ENCODE data around the gene CES5A. TPM values are rescaled to one million over a fixed set of nuclear protein-coding genes. Genes with fewer than 3 reads are reported as not detected.

The CES5A gene
- total and polyA plus RNA-seq, 10 donors: 0.03 TPM; not detected in 9

DNA sequence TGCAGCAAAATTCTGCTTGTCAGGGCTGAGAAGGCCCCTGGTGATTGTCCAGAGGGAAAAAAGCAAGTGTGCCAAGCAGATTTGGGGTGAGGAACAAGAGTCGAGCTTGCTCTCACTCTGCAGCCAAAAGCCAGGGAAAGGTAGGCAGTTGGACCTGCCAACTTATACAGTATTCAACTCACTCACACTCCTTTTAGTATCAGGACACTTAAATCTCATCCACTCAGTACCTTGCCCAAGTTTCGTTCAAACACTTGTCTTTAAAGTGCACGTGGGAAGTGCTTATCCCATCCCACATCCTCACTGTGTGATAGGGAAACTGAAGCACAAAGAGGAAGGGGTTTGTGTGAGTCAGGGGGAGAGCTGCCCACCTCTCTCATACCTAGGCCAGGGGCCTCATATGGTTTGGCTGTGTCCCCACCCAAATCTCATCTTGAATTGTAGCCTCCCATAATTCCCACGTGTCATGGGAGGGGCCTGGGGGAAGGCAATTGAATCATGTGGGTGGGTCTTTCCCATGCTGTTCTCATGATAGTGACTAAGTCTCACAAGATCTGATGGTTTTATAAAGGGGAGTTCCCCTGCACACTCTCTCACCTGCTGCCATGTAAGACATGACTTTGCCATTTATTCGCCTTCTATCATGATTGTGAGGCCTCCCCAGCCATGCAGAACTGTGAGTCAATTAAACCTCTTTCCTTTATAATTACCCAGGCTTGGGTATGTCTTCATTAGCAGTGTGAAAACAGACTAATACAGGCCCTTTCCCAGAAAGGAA, 25.6 kb upstream of the CES5A start:
- Histone ChIP-seq H3K27ac (no peak overlapping the region), H3K36me3 (no peaks in the 10 kb centered on the region), H3K4me3 (no peak overlapping the region), H3K4me1 (no peaks in the 10 kb centered on the region), H3K27me3 (replicated peaks in 1 of 7) (peaks cover 0 to 20% (median 0%) of the 10 kb centered on the region in 7 donors), H3K9me3 (peaks cover 0 to 43% (median 28%) of the 10 kb centered on the region in 8 donors)
- intact Hi-C loops (cut with DNase I; ENCODE audit: low total_unique reads): no loop called here
- TF ChIP-seq POLR2A (IDR thresholded peaks at IDR 0.05) (no peak), POLR2AphosphoS5 (IDR thresholded peaks at IDR 0.05) (no peak)
- DNase-seq: no peak
- WGBS, 5 donors: 52 to 66% (median 64%) methylated on average over 5 of the region's 5 CpGs

DNA sequence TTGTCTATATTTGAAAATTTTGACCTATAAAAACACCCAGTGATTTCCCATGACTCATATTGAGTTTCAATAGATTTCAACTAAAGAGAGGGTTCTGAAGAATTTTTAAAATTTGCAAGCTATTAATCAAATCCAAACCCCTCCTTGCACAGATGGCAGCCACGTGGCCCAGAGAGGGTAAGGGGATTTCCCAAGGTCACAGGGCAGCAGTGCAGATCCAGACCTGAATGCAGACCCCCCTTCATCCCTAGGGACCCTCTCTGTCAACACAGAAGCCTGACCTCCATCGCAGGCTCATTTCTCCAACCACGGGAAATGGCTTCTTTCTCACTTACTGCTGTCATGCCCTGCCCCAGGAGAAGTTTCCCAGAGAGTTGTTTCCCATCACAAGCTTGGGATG, 24.7 kb upstream of the CES5A start:
- TF ChIP-seq, protein P1, sequence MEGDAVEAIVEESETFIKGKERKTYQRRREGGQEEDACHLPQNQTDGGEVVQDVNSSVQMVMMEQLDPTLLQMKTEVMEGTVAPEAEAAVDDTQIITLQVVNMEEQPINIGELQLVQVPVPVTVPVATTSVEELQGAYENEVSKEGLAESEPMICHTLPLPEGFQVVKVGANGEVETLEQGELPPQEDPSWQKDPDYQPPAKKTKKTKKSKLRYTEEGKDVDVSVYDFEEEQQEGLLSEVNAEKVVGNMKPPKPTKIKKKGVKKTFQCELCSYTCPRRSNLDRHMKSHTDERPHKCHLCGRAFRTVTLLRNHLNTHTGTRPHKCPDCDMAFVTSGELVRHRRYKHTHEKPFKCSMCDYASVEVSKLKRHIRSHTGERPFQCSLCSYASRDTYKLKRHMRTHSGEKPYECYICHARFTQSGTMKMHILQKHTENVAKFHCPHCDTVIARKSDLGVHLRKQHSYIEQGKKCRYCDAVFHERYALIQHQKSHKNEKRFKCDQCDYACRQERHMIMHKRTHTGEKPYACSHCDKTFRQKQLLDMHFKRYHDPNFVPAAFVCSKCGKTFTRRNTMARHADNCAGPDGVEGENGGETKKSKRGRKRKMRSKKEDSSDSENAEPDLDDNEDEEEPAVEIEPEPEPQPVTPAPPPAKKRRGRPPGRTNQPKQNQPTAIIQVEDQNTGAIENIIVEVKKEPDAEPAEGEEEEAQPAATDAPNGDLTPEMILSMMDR (IDR thresholded peaks at IDR 0.05 in 8 of 11, conservative IDR thresholded peaks at IDR 0.05 in 3 of 11): no peak
- TF ChIP-seq POLR2A (IDR thresholded peaks at IDR 0.05) (no peak), POLR2AphosphoS5 (IDR thresholded peaks at IDR 0.05) (no peak)
- intact Hi-C loops (cut with DNase I; ENCODE audit: low total_unique reads): no loop called here
- no peaks in the 10 kb centered on the region for H3K36me3 ChIP-seq
- no peak overlapping the region for H3K4me3 ChIP-seq
- 34 to 63% (median 41%) methylated on average over 3 of the region's 3 CpGs for WGBS, 5 donors
- no peak for DNase-seq
- H3K4me1 ChIP-seq: no peaks in the 10 kb centered on the region
- peaks cover 0 to 12% (median 0%) of the 10 kb centered on the region in 7 donors for H3K27me3 ChIP-seq (replicated peaks in 1 of 7)
- peaks cover 0 to 51% (median 37%) of the 10 kb centered on the region in 8 donors for H3K9me3 ChIP-seq
- H3K27ac ChIP-seq: no peak overlapping the region

DNA sequence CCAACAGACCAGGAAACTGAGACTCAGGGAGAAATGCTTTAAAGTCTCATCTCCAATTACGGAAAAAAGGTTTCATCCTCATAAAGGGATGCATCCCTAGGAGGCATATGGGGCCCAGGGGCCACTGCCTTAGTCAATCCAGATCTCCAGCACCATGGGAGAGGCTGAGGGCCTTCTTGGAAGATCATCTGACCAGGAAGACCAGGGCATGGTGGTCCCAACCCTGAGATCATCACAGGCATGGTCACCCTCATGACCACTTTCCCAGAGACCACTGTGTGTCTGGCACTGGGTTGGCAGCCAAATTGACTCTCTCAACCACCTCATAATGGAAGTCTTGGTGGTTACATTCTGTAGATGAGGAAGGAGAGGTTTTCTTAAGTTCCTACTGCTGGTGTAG, 23.4 kb upstream of the CES5A start:
- DNase-seq: no peak
- Histone ChIP-seq H3K9me3 (peaks cover 0 to 51% (median 38%) of the 10 kb centered on the region in 8 donors), H3K4me3 (no peak overlapping the region), H3K4me1 (no peaks in the 10 kb centered on the region), H3K36me3 (no peaks in the 10 kb centered on the region), H3K27ac (no peak overlapping the region), H3K27me3 (replicated peaks in 1 of 7) (peaks cover 0 to 12% (median 0%) of the 10 kb centered on the region in 7 donors)
- intact Hi-C loops (cut with DNase I; ENCODE audit: low total_unique reads): no loop called here
- 69 to 93% (median 80%) methylated on average over 1 of the region's 1 CpG for WGBS, 5 donors
- TF ChIP-seq POLR2AphosphoS5 (IDR thresholded peaks at IDR 0.05): no peak
- no peak for TF ChIP-seq POLR2A (IDR thresholded peaks at IDR 0.05)
- TF ChIP-seq, protein P1 (IDR thresholded peaks at IDR 0.05 in 8 of 11, conservative IDR thresholded peaks at IDR 0.05 in 3 of 11): no peak

DNA sequence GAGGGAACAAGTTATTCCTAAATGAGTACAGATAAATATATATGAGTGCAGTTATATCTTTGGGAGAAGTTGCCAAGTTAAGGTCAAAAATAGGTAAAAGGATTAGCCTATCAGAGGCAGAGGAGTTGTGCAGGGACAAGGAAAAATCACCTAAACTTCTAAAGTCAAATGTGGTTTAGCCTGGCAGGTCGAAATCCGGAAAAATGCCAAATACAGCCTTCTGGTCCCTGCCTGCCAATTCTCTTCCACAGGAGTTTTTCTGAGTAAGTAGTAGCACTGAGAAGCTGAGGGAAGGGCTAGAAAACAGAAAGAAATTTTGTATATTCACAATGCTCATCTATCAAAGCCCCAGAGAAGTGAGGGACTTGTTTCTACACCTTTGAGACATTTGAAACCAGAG, 17.6 kb upstream of the CES5A start:
- Histone ChIP-seq H3K27me3 (replicated peaks in 1 of 7) (peaks cover 0 to 2% (median 0%) of the 10 kb centered on the region in 7 donors), H3K4me1 (no peaks in the 10 kb centered on the region), H3K36me3 (no peaks in the 10 kb centered on the region), H3K9me3 (peaks cover 2 to 80% (median 66%) of the 10 kb centered on the region in 8 donors), H3K27ac (no peak overlapping the region), H3K4me3 (no peak overlapping the region)
- DNase-seq: no peak
- intact Hi-C loops (cut with DNase I; ENCODE audit: low total_unique reads): no loop called here
- TF ChIP-seq POLR2AphosphoS5 (IDR thresholded peaks at IDR 0.05): no peak
- TF ChIP-seq POLR2A (IDR thresholded peaks at IDR 0.05): no peak
- TF ChIP-seq, protein P1 (IDR thresholded peaks at IDR 0.05 in 8 of 11, conservative IDR thresholded peaks at IDR 0.05 in 3 of 11): no peak
- 57 to 96% (median 88%) methylated on average over 2 of the region's 2 CpGs for WGBS, 5 donors
